NCI-H2227 (cell line): Measurements from ENCODE around the gene NHP2.

Source experiments
- DNase-seq: peaks from one replicate; lab custom pipeline; 2025; ENCODE audit not compliant: unreplicated experiment; lab: John Stamatoyannopoulos, UW

Gene NHP2

DNA sequence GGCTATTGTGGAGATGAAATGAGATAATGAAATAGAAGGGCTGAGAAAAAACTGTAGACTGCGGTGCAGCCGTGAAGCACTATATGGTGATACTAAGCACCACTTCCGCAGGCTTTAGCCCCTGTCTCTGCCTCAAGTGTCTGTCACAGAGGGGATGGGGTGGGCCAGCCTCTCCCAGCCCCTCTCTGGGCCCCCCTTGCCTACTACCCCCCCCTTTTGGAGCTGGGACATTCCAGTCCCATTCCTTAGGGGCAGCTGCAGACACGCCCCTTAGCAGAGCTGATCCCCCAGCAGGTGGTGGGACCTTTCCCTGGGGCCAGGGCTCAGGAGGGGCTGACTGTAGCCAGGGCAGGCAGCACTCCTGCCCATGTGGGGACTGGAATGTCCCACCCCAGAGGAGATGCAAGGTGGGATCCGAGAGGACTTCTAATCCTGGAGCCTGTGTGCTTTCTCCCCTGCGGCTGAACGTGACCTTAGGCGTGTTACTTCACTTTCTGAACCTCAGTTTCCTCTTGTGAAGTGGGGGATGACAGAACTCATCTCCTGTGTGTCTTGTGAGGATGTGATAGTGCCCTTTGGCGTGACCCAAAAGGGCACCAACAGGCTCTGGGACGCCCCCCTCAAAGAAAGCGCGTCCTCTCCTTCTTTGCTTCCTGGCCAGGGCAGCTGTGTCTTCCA is 38.4 kb downstream of the NHP2 start:
- no peak for DNase-seq

DNA sequence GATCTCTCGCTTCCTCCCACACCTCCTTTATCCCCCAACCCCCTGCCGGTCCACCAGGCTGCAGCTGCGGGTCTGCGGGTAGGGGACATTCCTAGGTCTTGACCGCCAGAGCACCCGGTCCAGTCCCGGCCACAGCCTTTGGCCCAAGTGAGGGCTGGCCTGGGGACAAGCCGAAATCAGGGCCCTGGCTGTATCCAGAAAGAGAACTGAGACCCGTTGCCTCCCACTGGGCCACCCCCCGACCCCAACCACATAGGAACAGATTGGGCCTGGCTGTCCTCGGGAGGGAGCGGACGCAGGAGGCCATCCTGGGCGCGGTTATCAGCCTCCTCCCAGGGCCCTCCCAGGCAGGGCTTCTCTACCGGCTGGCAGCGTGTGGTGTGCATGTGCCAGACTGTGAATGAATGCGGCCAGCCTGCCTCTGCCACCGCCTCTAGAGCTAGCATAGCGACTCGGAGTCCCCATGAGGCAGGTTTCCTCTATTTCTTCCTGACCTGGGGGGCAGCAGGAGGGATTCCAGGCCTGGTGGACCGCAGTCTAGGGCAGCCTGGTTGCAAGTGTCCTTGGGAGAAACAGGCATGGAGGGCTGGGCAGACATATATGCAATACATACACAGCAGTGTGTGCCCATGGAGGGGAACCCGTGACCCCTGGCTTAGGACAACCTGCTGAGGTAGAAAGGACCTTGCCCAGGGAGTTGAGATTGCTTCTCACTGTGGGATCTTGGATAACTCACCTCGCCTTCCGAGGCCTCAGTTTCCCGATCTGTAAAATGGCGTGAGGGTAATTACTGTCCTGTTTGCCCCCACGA is 39.2 kb downstream of the NHP2 start:
- no peak for DNase-seq

DNA sequence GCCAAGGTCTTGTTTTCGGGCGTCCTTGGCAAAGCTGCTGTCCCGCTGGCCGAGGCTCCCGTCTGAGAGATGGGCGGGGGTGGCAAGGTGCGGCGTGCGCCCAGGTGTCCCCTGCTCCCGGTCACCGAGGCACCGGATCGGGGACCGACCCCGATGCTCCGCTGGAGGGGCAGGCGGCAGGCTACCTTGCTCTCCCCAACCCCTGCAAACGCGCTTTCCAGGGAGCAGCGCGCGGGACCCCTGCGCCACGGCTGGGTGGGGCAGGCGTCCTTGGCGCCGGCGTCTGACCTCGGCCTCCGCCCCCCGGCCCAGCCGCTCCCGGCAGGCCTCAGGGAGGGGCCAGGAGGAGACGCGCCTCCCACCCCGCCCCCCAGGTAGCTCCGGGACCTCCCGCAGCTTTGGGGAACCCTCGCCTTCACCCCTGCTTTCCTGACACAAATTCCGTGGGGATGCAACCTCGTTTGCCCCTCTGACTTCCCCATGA is 39.8 kb downstream of the NHP2 start:
- no peak for DNase-seq

DNA sequence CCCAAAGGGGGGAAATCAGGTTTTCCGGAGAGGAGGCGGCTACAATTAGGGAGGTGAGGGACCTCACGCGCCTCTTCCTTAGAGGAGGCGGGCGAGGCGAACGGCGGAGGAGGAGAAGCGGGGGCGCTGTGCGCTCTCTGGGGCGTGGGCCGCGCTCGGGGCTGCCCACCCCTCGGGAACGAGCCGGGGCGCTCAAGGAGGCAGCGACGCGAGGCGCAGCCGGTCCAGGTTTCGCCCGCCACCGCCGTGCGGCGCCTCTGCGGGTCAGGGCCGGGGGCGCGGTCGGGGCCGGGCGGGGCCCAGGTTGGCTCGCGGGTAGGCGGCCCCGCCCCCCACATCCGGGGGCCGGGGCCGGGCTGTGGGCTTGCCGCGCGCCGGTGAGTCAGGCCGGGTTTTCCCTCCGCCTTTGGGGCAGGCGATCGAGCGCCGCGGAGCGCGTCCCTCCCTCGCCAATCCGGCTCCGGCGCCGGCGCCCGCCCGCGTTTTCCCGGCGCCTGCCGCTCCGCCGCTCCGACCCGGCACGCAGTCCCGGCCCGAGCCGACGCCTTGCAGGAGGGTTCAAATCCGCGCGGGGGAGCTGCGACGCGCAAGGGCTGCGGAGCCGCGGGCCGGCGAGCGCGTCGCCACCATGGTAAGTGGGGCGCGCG is 40.4 kb downstream of the NHP2 start, which contains the start of gene N4BP3:
Gene N4BP3 (plus strand): TSS at position 392 of the 647 bp plus-strand sequence. CDS start 6,052 bp downstream, outside the sequence.
- DNase-seq, result peak; percentile 78

DNA sequence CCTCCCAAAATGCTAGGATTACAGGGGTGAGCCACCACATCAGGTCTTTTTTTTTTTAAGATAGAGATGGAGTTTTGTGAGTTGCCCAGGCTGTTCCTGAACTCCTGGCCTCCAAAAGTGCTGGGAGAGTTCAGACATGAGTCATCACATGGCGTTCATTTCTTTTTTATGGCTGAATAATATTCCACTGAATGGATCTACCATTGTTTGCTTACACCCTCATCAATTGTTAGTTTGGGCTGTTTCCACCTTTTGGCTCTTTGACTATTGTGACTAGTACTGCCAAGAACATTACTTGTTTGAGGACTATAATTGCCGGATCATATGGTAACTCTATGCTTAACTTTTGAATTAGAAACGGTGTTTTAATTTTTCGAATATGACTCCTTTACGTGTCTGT is 41.1 kb downstream of the NHP2 start:
- no peak for DNase-seq

DNA sequence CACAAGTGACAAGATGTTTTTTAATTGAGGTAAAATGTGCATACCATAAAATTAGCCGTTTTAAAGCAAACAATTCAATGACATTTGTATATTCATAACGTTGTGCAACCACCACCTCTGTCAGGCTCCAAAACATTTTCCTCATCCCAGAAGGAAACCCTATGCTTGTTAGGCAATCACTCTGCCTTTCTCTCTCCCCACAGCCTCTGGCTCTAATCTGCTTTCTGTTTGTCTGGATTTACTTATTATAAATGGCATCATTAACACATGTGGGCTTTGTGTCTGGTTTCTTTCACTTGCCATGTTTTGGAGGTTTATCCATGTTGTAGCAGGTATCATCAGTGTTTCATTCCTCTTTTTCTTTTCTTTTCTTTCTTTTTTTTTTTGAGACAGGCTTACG is 41.8 kb downstream of the NHP2 start:
- DNase-seq, result no peak

DNA sequence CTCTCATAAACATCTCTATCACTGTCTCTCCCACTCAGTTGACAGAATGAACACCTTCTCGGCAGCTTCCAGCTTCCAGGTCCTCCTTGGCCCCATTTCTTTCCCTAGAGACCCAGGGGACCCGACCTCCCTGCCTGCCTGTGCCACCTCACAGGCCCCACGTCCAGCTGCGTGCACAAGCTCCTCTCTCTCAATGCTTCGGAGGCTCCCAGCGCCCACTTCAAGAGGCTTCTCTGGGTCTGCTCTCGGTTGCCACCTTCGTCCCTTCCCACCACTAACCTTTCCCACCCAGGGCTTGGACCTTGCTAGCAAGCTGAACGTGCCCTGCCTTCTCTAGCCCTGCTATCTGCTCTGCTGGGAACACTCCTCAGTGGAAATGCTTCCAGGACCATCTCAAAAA is 43.2 kb downstream of the NHP2 start:
- no peak for DNase-seq

DNA sequence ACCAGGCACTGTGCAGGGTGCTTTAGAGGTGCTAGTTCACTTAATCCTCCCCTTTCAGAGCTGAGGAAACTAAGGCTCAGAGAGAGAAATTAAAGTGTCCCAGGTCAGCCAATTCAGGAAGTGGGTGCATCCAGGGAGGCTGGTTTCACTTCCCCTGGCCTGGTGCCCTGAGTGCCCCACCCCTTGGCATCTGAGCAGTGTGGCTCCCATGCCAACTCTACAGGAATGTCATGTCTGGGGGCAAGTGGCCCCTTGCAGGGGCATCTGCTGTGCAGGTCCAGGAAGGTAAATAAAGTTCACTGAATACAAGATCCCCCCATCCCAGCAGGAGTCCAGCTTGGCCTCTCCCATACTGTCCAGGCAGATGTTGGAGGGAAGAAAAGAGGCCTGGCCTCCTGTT is 44.7 kb downstream of the NHP2 start:
- DNase-seq, result no peak

DNA sequence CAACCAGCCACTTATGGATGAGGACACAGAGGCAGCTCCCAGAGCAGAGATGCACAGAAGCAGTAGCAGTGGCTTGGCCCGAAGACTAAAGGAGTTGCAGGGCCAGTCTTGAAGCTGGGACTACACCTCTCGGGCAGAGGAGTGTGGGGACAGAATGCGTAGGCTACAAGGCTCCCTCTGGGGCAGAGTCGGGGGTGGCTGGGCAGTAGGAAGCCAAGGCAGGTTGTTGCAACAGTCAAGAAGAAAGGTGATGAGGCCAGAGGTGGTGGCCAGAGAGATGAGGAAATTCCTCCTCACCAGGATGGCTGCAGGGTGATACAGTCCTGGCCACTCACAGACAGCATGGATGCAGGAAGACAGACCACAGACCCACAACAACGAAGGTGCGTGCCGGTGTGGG is 45.2 kb downstream of the NHP2 start:
- DNase-seq, result no peak

DNA sequence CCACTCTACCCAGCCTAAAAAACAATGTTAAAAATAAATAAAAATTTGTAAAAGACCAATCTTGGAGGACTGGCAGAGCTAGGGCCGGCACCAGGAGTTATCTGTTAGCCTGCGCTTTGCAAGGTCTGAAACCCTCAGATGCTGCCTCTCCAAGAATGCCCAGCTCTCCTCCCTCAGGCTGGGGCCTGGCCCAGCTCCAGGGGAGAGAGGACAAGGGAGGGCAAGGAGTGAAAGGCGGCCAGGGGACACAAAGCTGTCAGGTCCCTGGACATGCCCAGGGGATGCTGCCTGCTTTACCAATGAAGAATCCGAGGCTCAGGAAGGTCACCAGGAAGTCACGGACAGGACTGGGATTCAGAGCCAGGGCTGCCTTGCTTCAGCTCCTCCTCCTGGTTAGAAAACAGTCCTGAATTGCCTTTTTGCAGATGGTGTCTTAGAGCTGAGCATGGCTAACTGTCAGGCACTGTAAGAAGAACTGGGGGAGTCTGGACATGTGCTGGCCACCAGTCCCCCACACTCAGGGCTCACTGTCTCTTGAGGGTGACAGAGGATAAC is 45.9 kb downstream of the NHP2 start:
- no peak for DNase-seq

DNA sequence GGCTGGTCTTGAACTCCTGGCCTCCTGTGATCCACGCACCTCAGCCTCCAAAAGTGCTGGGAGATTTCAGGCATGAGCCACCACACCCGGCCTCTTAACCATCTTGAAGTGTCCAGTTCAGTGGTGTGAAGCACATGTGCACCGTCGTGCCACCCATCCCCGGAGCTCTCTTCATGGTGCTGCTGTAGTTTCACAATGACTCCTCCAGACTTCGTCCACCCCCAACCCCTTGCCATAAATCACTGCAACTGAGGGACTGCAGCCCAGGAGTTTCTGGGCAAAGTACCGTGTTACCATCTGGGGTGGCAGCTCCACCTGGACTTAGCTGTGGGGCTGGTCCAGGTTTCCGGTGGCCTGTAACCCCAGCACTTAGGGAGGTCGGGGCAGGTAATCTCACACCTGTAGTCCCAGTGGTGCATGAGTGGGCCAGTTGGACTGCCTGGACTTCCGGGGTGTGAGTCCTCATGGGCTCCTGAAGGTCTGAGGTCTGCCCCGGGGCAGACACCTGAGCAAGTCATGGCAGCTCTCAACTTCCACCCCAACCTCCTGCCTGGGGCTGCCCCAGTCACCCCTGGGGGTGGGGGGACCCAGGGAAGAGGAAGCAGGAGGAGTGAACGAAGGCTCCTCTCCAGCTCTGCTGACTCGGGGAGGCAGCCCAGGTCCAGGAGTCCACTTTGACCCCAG is 47.0 kb downstream of the NHP2 start:
- DNase-seq, result no peak

DNA sequence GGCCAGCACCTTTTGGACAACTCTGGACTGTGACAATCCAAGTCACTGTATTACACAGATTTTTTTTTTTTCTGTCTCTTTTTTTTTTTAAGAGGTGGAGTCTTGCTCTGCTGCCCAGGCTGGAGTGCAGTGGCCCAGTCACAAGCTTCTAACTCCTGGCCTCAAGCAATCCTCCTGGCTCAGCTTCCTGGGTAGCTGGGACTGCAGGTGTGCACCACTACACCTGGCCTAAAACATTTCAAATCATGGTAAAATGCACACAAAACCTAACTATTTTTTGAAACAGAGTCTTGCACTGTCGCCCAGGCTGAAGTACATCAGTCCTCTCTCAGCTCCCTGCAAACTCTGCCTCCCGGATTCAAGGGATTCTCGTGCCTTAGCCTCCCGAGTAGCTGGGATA is 47.6 kb downstream of the NHP2 start:
- DNase-seq, result no peak

DNA sequence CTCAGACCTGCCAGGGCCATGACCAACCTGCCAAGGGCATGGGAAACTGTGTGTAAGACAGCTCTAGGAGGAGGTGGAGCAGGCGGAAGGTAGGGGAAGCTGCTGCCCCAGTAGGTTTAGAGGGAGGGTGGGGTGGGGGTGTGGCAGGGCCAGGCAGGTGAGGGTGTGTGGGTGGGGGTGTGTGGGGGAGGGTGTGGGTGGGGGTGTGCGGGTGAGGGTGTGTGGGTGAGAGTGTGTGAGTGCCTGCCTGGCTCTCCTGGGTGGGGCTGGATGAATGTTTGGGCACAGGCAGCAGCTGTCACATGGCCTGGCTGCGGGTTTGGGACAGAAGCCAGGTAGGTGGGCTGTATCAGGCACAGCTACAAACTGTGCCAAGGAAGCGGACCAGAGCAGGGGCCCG is 49.2 kb downstream of the NHP2 start:
- DNase-seq, result no peak

DNA sequence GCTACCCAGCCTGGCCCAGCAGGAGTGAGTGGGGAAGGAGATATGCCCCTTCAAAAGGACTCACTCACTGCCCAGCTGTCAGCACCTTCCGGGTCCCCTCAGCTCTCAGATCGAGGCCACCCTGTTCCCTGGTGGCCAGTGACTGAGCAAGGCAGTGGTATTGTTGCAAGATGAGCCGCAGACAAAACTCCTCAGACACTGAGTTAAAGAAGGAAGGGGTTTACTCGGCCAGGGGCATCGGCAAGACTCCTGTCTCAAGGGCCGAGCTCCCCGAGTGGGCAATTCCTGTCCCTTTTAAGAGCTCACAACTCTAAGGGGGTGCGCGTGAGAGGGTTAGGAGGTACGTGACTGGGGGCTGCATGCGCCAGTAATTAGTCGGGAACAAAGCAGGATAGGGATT is 50.1 kb downstream of the NHP2 start:
- no peak for DNase-seq
